Measurements from ENCODE around the gene GTPBP2.
"Not testable (repeated sequence)": the region's sequence is repeated elsewhere in the genome, so short reads cannot be mapped to it uniquely, and the experiment has no call there.

GTPBP2 gene

GRCh38 chr6:43629104-43629504, at the start of gene GTPBP2:
TSS of gene GTPBP2 (minus strand) at chr6:43629264. CDS start at chr6:43629162, 102 bp downstream.
- peak; percentile 94 to 96 for DNase-seq (ENCODE audit: low read depth in 2 of 2)

DNA sequence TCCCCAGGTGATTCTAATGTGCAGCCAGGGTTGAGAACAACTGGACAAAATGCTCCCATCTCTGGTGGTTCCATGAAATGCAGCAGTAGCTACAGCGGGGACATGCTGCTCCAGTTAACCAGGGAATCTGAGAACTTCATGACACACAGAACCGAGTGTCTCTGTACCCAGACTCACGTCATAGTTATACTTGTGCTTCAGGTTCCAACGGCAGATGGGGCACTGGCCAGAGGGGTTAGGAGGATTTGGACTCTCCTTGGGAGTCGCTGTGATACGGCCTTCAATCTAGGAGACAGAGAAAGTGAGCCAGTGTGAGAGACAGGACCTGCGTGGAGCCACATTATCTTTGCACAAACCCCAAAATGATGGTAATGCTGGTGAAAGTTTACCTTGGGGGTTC, 49.3 kb upstream of the GTPBP2 start:
- DNase-seq (ENCODE audit: low read depth in 2 of 2): no peak

DNA sequence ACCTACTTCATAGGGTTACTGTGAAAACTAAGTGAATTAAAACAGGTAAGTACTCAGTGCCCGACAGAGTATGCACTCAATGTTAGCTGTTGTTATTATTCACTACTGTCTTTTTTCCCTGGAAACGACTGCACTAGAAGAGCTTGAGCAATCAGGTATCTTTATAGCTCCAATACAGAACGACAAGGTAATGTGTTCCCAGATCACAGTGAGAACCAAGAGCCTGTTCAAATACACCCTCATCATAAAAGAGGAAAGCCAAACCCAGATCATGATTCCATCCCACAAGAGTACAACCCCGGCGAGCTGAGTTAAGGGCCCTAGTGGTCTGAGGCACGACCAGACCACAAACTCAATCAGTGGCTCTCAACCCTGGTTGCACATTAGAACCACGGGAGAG, 48.7 kb upstream of the GTPBP2 start:
- DNase-seq (ENCODE audit: low read depth in 2 of 2): no peak

GRCh38 chr6:43676962-43677606, 48.0 kb upstream of the GTPBP2 start:
- DNase-seq (ENCODE audit: low read depth in 2 of 2): no peak

GRCh38 chr6:43674921-43675320, 45.9 kb upstream of the GTPBP2 start:
- no peak for DNase-seq (ENCODE audit: low read depth in 2 of 2)

- no peak for DNase-seq (ENCODE audit: low read depth in 2 of 2)
Measured at GRCh38 chr6:43674291-43674690, 45.2 kb upstream of the GTPBP2 start.

DNA sequence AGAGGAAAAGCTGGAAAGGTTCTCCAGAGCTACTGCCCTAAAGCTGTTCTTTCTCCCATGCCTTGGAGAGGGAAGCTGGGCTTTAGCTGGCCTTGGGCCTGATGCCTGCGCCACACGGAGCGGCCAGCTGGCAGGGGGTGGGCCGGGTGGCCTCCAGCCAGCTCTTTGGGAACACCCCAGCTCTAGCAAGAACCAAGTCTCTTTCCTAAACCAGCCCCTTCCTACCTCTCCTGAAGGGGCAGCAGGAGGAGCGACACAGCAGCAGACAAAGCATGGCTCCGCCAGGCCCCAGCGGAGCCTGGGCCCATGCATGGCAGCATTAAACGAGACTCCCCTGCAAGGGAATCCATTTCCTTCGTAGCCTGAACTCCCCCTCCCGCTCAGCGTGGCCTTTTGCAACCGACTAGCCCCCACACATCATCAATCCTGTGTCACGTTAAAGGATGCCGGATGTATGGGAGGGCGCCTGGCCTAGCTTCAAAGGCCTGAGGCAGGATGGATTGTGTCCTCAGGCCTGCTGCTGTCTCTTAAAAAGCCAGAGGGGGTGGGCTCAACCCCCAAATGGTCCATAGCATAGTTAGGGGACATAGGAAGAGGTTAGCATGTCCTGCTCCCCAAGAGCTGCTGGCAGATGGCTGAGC, 44.5 kb upstream of the GTPBP2 start:
- DNase-seq (ENCODE audit: low read depth in 2 of 2): no peak

DNA sequence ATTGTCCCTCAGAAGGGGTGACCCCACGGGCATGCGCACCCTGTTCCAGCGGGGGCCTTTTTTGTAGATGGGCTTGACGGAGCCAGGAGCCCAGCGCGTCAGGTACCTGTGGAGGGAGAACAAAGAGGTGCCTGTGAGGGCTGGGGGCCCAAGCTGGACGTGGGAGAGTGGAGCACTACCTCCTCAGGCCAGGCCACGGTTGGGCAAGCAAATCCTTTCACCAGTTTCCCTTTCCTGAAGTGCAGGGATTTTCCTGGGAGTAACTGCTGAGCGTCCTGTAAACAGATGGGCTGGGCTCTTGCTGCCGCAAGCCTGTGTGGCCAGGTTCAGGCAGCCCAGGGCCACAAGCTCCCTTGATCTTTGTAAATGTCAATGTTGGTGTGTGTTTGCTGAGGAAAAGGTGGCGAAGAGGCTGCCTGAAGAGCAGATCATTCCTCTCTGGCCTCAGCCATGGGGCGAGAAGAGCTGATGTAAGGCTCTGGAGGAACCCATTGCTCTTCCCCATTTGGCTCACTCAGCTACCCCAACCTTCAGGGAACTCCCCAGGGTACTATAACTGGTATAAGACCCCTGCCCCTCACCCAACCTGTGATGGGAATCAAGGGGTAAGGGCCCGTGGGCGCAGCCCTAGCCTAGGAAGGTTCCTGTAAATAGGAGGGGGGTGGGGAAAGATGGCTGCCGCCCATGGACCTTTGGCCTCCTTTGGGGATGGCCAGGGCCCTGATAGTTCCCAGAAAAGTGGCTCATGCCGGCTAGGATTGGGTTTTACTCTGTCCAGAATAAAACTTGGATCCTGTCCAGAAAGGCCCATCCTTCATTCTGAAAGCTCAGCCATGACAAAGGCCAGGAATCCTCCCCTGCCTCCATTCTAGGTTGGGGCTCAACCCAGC, 43.0 kb upstream of the GTPBP2 start:
- no peak for DNase-seq (ENCODE audit: low read depth in 2 of 2)

GRCh38 chr6:43671011-43671800, 42.1 kb upstream of the GTPBP2 start:
- DNase-seq (ENCODE audit: low read depth in 2 of 2): no peak

GRCh38 chr6:43670623-43670986, 41.5 kb upstream of the GTPBP2 start:
- no peak for DNase-seq (ENCODE audit: low read depth in 2 of 2)

DNA sequence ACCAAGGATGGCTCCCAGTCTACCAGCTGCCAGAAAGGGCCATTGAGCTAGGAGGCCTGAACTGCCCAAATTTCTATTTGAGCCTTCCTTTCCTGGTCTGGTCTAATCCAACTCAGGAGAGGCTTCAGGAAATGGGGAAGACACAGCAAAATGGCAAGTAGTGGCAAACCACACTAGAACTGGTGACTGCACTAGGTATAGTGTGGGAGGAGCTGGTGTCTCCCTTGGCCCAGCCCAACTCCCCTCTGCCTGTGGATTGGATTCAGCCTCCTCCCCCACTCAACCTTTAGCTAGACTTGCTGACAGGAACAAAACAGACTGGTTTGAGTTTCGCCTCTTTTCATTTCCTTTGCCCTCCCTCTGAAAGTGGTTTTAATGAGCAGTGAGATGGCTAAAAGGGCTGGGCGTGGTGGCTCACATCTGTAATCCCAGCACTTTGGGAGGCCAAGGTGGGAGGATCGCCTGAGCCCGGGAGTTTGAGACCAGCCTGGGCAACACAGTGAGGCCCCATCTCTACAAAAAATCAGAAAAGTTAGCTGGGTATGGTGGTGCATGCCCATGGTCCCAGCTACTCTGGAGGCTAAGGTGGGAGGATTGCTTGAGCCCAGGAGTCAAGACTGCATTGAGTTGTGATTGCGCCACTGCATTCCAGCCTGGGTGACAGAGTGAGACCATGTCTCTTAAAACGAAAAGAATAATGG, 41.0 kb upstream of the GTPBP2 start:
- no peak for DNase-seq (ENCODE audit: low read depth in 2 of 2)

DNA sequence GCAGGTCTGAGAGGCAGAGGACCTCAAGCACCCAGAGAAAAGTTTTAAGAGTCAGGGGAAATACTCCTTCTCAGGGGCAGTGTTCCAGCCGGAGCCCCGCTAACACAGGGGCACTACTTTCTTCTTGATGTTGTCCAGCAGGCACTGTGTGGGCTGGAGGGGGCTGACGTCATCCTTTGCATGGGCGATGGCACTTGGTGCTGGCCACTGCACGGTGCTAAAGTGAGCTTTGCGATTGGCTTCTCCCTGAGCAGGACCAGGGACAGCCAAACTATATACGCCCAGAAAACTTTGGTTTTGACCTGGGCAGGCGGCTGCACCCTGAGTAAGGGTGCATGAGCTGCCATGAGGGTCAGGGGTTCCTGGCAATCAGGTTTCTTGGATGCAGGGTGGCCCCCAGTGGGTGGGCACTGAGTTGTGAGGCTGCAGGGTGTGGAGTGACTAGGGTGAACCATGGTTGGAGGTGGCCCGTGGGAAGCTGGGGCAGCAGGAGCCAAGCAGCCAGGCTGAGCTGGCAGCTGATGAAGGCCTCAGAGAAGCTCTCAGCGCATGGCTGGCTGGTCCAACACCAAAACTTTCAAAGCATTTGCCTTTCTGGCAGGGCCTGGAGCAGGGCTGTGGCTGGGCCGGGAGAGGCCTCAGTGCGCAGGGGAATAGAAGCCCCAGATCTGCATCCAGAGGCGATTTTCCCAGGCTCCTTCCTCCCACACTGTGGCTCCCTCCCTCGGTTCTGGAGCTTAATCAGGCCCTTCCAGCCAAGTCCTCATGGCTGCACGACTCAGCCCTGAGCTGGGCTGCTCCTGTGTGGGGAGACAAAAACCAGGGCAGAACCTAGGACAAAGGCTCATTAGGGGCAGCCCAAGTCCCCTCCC, 40.2 kb upstream of the GTPBP2 start:
- no peak for DNase-seq (ENCODE audit: low read depth in 2 of 2)

GRCh38 chr6:43668151-43669028, 39.3 kb upstream of the GTPBP2 start:
- peak in 1 of 2 experiments; percentile 51 for DNase-seq (ENCODE audit: low read depth in 2 of 2)

- DNase-seq (ENCODE audit: low read depth in 2 of 2): peak; percentile 68 to 89
Measured at GRCh38 chr6:43667245-43668150, 38.4 kb upstream of the GTPBP2 start.

DNA sequence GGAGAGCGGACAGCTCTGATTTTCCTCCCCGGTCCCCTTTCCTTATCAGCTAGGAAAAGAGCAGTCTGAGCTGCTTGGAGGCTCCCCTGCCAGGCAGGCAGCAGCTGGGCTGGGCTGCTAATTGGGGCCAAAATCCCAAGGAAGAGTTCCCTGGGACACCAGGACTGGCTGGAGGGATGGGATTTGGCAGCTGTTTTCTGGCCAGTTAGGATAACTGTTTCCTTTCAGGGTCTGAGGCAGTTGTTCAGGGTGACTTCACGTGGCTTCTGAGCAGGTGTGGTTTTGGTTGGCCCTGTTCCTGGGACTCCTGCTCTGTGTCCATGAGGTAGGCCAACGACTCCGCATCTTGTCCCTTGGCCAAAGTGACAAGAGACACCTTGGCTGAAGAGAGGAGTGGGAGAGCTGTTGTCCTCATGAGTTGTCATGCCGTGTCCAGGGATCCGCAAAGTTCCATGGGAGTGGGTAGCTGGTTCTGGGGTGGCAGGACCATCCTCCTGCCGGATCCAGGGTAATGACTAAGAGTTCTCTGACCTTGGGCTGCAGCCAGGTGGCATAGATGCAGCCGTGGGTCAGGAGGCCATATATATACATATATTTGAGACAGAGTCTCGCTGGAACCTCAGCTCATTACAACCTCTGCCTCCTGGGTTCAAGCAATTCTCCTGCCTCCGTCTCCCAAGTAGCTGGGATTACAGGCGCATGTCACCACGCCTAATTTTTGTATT, 37.3 kb upstream of the GTPBP2 start:
- DNase-seq (ENCODE audit: low read depth in 2 of 2): no peak

- DNase-seq (ENCODE audit: low read depth in 2 of 2): no peak
Measured at GRCh38 chr6:43665376-43665775, 36.3 kb upstream of the GTPBP2 start.

DNA sequence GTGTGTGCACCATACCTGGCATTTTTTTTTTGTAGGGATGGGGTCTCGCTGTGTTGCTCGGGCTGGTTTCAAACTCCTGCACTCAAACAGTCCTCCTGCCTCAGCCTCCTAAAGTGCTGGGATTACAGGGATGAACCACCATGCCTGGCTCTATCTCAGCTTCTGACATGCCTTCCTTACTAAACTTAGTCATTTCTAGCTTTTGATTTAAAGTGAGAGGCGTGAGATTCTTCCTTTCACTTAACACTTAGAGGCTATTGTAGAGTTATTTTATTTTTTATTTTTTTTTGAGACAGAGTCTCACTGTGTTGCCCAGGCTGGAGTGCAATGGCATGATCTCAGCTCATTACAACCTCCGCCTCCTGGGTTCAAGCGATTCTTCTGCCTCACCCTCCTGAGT, 33.9 kb upstream of the GTPBP2 start:
- not testable (repeated sequence) for DNase-seq (ENCODE audit: low read depth in 2 of 2)

- no peak for DNase-seq (ENCODE audit: low read depth in 2 of 2)
Measured at GRCh38 chr6:43658161-43658560, 29.1 kb upstream of the GTPBP2 start.
